ENCODE results near the gene OLIG2. TPM values are rescaled to one million over a fixed set of nuclear protein-coding genes. Genes with fewer than 3 reads are reported as not detected.
A peak's percentile ranks its signal among the peaks of the same experiment; 100 is the strongest.

Gene OLIG2
- total and polyA plus RNA-seq, 2 donors (not counting 3 experiments of a cell fraction or from before 2014, with no cell fraction given), result not detected

DNA sequence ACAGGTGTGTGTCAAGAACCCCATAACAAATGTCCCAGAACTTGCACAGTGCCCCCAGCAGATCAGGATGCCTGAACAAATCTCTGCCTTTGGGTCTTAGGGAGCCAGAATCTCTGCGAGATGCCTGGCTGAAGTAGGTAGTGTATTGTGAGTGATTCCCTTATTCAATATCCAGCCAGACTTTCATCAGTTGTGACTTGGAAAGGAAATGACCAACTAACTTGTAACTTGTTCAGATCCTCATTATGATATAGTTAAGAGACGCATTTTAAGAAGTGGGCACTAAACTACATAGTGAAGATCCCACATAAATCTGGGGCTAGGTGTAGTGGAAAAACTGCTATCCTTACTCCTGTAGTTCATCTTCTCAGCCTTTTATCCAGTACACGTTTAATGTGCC, 11.8 kb downstream of the OLIG2 start:
- ChIA-PET POLR2A (no interaction called here), CTCF (interaction anchor here (0.9 to 1.9 kb wide), 3 partner anchors 11 to 90 kb away, joined by 3 to 5 read pairs (median 4); no protein-coding TSS in a partner anchor)
- intact Hi-C loops (cut with micrococcal nuclease), result no loop called here
- no peak for TF ChIP-seq CTCF (IDR thresholded peaks at IDR 0.05; ENCODE audit: extremely low read depth in 1 of 2, insufficient read depth in 1 of 2, low read depth in 1 of 2, low read length in 2 of 2)
- peak; percentile 55 for TF ChIP-seq GATA2 (IDR thresholded peaks at IDR 0.05; ENCODE audit: insufficient read depth, insufficient read length, low read depth, low read length)
- no peak for TF ChIP-seq POLR2A (IDR thresholded peaks at IDR 0.05; ENCODE audit: low read depth, low read length)
- BruUV-seq (replicated peaks), result no TSS peak
- Histone ChIP-seq H3K9me3 (replicated peaks; ENCODE audit: control insufficient read depth, insufficient read depth, low read length) (no peaks in the 10 kb centered on the region), H3K4me3 (replicated peaks in 1 of 3; ENCODE audit: insufficient read depth in 1 of 3, low read depth in 1 of 3, low read length in 3 of 3) (no peak overlapping the region), H4K20me1 (replicated peaks; ENCODE audit: control insufficient read depth, extremely low read depth, insufficient read depth, low read length) (no peaks in the 10 kb centered on the region), H3K9me1 (replicated peaks; ENCODE audit: control insufficient read depth, extremely low read depth, insufficient read depth, low read length) (no peaks in the 10 kb centered on the region), H2AFZ (ENCODE audit: low read depth, low read length) (peak overlapping the region; percentile 33), H3K79me2 (ENCODE audit: control insufficient read depth, insufficient read depth, low read length) (no peaks in the 10 kb centered on the region), H3K27me3 (ENCODE audit: control insufficient read depth in 2 of 2, insufficient read depth in 2 of 2, low read length in 2 of 2) (peaks cover 21 to 23% of the 10 kb centered on the region in 2 experiments), H3K4me2 (ENCODE audit: insufficient read depth, low read length) (peak overlapping the region; percentile 57), H3K27ac (ENCODE audit: insufficient read depth, low read depth, low read length) (no peak overlapping the region), H3K36me3 (ENCODE audit: control insufficient read depth in 2 of 2, extremely low read depth in 1 of 2, insufficient read depth in 2 of 2, low read length in 2 of 2) (no peaks in the 10 kb centered on the region), H3K4me1 (ENCODE audit: control insufficient read depth, extremely low read depth, insufficient read depth, low read length) (peaks cover 20% of the 10 kb centered on the region), H3K9ac (replicated peaks; ENCODE audit: extremely low read depth, insufficient read depth, low read length) (no peak overlapping the region)
- dilution Hi-C loops (cut with MboI; ENCODE audit: extremely low pct_ligation_motif_present, low sequenced_read_pairs), result no loop called here
- peak; percentile 15 for DNase-seq (ENCODE audit: low read depth, low spot score)
- FAIRE-seq, result peak; percentile 80

DNA sequence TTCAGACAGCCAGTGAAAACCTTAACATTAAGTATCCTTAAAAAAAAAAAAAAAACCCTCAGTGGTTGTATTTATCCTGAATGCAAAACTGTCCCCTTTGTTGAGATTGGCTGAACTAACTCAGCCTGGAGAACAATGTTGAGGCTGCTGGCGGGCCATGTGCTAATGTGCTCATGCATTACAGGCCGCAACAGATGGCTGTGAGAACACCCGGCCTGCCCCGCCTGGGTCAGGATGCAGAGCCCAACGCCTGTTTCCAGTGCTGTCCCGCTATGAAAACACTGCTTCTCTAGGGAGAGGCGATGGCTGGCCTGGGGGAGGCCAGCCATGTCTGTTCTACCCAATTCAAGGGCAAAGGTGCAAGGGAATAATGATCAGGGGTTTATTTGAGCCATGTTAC, 13.8 kb downstream of the OLIG2 start:
- Histone ChIP-seq H3K4me3 (replicated peaks in 1 of 3; ENCODE audit: insufficient read depth in 1 of 3, low read depth in 1 of 3, low read length in 3 of 3) (no peak overlapping the region), H3K79me2 (ENCODE audit: control insufficient read depth, insufficient read depth, low read length) (no peaks in the 10 kb centered on the region), H3K4me2 (ENCODE audit: insufficient read depth, low read length) (no peak overlapping the region), H3K9me3 (replicated peaks; ENCODE audit: control insufficient read depth, insufficient read depth, low read length) (no peaks in the 10 kb centered on the region), H3K9ac (replicated peaks; ENCODE audit: extremely low read depth, insufficient read depth, low read length) (no peak overlapping the region), H3K27ac (ENCODE audit: insufficient read depth, low read depth, low read length) (no peak overlapping the region), H3K9me1 (replicated peaks; ENCODE audit: control insufficient read depth, extremely low read depth, insufficient read depth, low read length) (no peaks in the 10 kb centered on the region), H3K36me3 (ENCODE audit: control insufficient read depth in 2 of 2, extremely low read depth in 1 of 2, insufficient read depth in 2 of 2, low read length in 2 of 2) (no peaks in the 10 kb centered on the region), H3K4me1 (ENCODE audit: control insufficient read depth, extremely low read depth, insufficient read depth, low read length) (peaks cover 30% of the 10 kb centered on the region), H2AFZ (ENCODE audit: low read depth, low read length) (no peak overlapping the region), H3K27me3 (ENCODE audit: control insufficient read depth in 2 of 2, insufficient read depth in 2 of 2, low read length in 2 of 2) (peaks cover 3 to 5% of the 10 kb centered on the region in 2 experiments), H4K20me1 (replicated peaks; ENCODE audit: control insufficient read depth, extremely low read depth, insufficient read depth, low read length) (no peaks in the 10 kb centered on the region)
- no peak for DNase-seq (ENCODE audit: low read depth, low spot score)
- ChIA-PET CTCF (no interaction called here), POLR2A (no interaction called here)
- intact Hi-C loops (cut with micrococcal nuclease) (no loop called here), dilution Hi-C loops (cut with MboI; ENCODE audit: extremely low pct_ligation_motif_present, low sequenced_read_pairs) (no loop called here)
- BruUV-seq (replicated peaks), result no TSS peak
- no peak for FAIRE-seq
- TF ChIP-seq MYC (IDR thresholded peaks at IDR 0.05; ENCODE audit: low read depth, low read length) (no peak), POLR2AphosphoS5 (IDR thresholded peaks at IDR 0.05; ENCODE audit: insufficient read depth, low read depth, low read length) (no peak), EZH2 (IDR thresholded peaks at IDR 0.05; ENCODE audit: borderline replicate concordance, low read depth, low read length, severe bottlenecking) (no peak), POLR2A (IDR thresholded peaks at IDR 0.05; ENCODE audit: low read depth, low read length) (no peak), JUN (IDR thresholded peaks at IDR 0.05; ENCODE audit: borderline replicate concordance, insufficient read depth, insufficient read length, low read depth) (no peak), FOS (IDR thresholded peaks at IDR 0.05; ENCODE audit: borderline replicate concordance, insufficient read depth, low read length) (no peak), CTCF (IDR thresholded peaks at IDR 0.05; ENCODE audit: extremely low read depth in 1 of 2, insufficient read depth in 1 of 2, low read depth in 1 of 2, low read length in 2 of 2) (no peak)

Measured in endothelial cell of umbilical vein (primary cell).